Breast epithelium (tissue), 3 donors: ENCODE measurements around the gene CCND1.

Source experiments
- POLR2AphosphoS5 ChIP-seq, 3 donors: sonication (generic); formaldehyde crosslinking; IDR thresholded peaks; one replicate each; pipeline ENCODE4 v1.6.1; 2017; ENCODE audit warnings: antibody characterized with exemption in 3 of 3
- TF ChIP-seq, protein P1 (sequence below), 3 donors: fragments of 450-650 bp; IDR thresholded peaks; one replicate each; pipeline ENCODE4 v1.5.1; 2016 to 2017; ENCODE audit warnings: antibody characterized with exemption in 3 of 3, mild to moderate bottlenecking in 3 of 3, moderate library complexity in 3 of 3

DNA sequence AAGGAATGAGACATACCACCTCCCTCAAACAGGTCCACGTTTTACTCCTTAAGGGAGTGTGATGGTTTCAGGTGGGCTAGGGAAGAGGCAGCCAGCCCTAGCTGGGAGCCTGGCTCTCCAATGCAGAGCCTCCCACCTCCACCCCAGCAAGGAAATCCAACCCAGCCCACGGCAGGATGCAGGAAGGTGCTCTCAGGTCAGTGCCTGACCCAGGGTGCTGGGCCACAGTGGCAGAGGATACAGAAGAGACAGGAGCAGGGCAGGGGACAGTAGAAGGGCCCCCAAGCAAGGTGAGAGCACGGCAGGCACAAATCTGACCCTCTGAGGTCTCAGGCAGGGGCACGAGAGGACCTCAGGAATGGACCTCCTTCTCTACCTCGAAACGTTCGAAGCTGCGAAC, 26.9 kb upstream of the CCND1 start:
- TF ChIP-seq, protein P1, sequence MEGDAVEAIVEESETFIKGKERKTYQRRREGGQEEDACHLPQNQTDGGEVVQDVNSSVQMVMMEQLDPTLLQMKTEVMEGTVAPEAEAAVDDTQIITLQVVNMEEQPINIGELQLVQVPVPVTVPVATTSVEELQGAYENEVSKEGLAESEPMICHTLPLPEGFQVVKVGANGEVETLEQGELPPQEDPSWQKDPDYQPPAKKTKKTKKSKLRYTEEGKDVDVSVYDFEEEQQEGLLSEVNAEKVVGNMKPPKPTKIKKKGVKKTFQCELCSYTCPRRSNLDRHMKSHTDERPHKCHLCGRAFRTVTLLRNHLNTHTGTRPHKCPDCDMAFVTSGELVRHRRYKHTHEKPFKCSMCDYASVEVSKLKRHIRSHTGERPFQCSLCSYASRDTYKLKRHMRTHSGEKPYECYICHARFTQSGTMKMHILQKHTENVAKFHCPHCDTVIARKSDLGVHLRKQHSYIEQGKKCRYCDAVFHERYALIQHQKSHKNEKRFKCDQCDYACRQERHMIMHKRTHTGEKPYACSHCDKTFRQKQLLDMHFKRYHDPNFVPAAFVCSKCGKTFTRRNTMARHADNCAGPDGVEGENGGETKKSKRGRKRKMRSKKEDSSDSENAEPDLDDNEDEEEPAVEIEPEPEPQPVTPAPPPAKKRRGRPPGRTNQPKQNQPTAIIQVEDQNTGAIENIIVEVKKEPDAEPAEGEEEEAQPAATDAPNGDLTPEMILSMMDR (IDR thresholded peaks at IDR 0.05), result no peak
- TF ChIP-seq POLR2AphosphoS5 (IDR thresholded peaks at IDR 0.05), result no peak
